Measurements from ENCODE around the gene FAM221B.

The FAM221B gene

DNA sequence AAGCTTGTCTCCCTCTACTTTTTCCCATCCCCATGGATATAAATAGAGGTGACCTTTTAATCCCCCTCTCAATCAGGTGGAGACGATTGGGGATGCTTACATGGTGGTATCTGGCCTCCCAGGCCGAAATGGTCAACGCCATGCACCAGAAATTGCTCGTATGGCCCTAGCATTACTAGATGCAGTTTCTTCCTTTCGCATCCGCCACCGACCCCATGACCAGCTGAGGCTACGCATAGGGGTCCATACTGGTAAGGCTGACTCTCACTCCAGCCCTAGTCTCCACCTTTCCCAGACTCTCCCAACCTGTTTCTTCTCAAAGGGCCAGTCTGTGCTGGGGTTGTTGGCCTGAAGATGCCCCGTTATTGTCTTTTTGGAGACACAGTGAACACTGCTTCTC is 20.1 kb downstream of the FAM221B start:
- Histone ChIP-seq H3K9ac (ENCODE audit: low read length) (no peak overlapping the region), H3K27ac (ENCODE audit: low read depth, low read length) (no peak overlapping the region), H3K18ac (ENCODE audit: low read length) (no peak overlapping the region), H3K27me3 (ENCODE audit: insufficient read depth, low read length, poor library complexity) (no peaks in the 10 kb centered on the region), H3K23ac (ENCODE audit: low read length) (no peak overlapping the region), H3K4ac (ENCODE audit: low read depth, low read length) (no peak overlapping the region), H4K8ac (ENCODE audit: low read depth, low read length) (no peak overlapping the region), H3K4me1 (ENCODE audit: control insufficient read depth, low read depth, low read length) (no peaks in the 10 kb centered on the region), H3K56ac (ENCODE audit: low read length) (no peak overlapping the region), H2BK15ac (replicated peaks; ENCODE audit: low read depth) (no peak overlapping the region), H4K5ac (ENCODE audit: low read length) (no peak overlapping the region), H3K79me1 (ENCODE audit: low read length) (no peaks in the 10 kb centered on the region), H3K4me3 (ENCODE audit: low read length) (no peak overlapping the region), H2BK5ac (ENCODE audit: low read length) (no peak overlapping the region), H2AK5ac (ENCODE audit: low read length) (no peak overlapping the region), H3K36me3 (ENCODE audit: control insufficient read depth, insufficient read depth, low read length) (peaks cover 1% of the 10 kb centered on the region), H3K79me2 (ENCODE audit: control insufficient read depth, insufficient read depth, low read length) (no peaks in the 10 kb centered on the region), H2BK120ac (ENCODE audit: low read depth, low read length) (no peak overlapping the region), H3K4me2 (ENCODE audit: low read length) (no peak overlapping the region)
- no peak for DNase-seq
- no CpG with 5 or more reads among the region's 9 CpGs for WGBS (ENCODE audit: extremely low coverage, insufficient coverage, low lambda C conversion rate)

DNA sequence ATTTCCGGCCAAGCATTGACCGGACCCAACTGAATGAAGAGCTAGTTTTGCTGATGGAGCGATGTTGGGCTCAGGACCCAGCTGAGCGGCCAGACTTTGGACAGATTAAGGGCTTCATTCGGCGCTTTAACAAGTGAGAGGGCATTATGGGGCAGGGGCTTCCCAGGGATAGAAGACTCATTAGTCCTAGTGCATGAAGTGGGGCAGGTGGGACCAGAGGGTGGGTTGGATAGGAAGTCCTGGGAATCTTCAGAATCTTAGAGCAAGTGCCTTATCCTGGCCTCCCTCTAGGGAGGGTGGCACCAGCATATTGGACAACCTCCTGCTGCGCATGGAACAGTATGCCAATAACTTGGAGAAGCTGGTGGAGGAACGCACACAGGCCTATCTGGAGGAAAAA is 22.4 kb downstream of the FAM221B start:
- Histone ChIP-seq H3K56ac (ENCODE audit: low read length) (no peak overlapping the region), H2BK15ac (replicated peaks; ENCODE audit: low read depth) (no peak overlapping the region), H3K27me3 (ENCODE audit: insufficient read depth, low read length, poor library complexity) (no peaks in the 10 kb centered on the region), H3K36me3 (ENCODE audit: control insufficient read depth, insufficient read depth, low read length) (peaks cover 1% of the 10 kb centered on the region), H4K5ac (ENCODE audit: low read length) (no peak overlapping the region), H3K4me2 (ENCODE audit: low read length) (no peak overlapping the region), H2BK5ac (ENCODE audit: low read length) (no peak overlapping the region), H3K79me2 (ENCODE audit: control insufficient read depth, insufficient read depth, low read length) (no peaks in the 10 kb centered on the region), H3K9ac (ENCODE audit: low read length) (no peak overlapping the region), H3K4ac (ENCODE audit: low read depth, low read length) (no peak overlapping the region), H3K4me3 (ENCODE audit: low read length) (no peak overlapping the region), H3K23ac (ENCODE audit: low read length) (no peak overlapping the region), H2BK120ac (ENCODE audit: low read depth, low read length) (no peak overlapping the region), H3K79me1 (ENCODE audit: low read length) (no peaks in the 10 kb centered on the region), H2AK5ac (ENCODE audit: low read length) (no peak overlapping the region), H3K27ac (ENCODE audit: low read depth, low read length) (no peak overlapping the region), H3K4me1 (ENCODE audit: control insufficient read depth, low read depth, low read length) (no peaks in the 10 kb centered on the region), H4K8ac (ENCODE audit: low read depth, low read length) (no peak overlapping the region), H3K18ac (ENCODE audit: low read length) (no peak overlapping the region)
- DNase-seq: no peak
- WGBS (ENCODE audit: extremely low coverage, insufficient coverage, low lambda C conversion rate): no CpG with 5 or more reads among the region's 8 CpGs

DNA sequence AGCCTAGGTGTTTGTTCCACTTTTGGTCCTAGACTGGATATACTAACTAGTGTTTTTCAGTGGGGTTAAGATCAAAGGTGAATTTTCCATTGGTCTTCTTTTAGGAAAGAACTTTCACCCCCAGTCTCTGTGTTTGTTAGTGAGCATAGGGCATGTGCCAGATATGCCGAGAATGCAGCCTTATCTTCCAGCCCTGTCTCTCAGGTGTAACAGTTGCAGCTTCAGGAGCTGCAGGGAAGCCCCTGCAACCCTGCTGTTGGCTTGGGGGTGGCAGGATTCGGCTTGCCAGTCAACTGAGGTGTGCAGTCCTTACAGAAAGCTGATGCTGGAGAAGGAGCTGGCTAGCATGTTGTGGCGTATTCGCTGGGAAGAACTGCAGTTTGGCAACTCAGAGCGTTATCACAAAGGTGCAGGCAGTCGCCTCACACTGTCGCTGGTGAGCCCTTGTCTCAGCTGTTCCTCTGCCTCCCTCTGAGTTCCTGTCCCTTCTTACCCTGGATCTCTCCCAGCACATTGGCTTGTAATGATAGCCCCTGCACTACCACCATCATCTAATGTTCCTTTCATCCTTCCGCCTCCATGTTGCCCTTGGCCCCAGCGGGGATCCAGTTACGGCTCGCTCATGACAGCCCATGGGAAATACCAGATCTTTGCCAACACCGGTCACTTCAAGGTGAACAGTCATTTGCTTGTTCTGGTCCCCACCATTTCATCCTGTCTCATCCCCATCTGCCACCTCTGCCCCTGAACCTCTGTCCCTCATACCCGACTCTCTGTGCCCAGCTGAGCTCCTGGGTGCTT is 27.0 kb downstream of the FAM221B start:
- no peak overlapping the region for H3K9ac ChIP-seq (ENCODE audit: low read length)
- no peaks in the 10 kb centered on the region for H3K27me3 ChIP-seq (ENCODE audit: insufficient read depth, low read length, poor library complexity)
- no peak overlapping the region for H2BK120ac ChIP-seq (ENCODE audit: low read depth, low read length)
- peaks cover 4% of the 10 kb centered on the region for H3K4me1 ChIP-seq (ENCODE audit: control insufficient read depth, low read depth, low read length)
- H3K23ac ChIP-seq (ENCODE audit: low read length): no peak overlapping the region
- H3K18ac ChIP-seq (ENCODE audit: low read length): no peak overlapping the region
- peaks cover 1% of the 10 kb centered on the region for H3K79me1 ChIP-seq (ENCODE audit: low read length)
- H2BK5ac ChIP-seq (ENCODE audit: low read length): no peak overlapping the region
- H4K8ac ChIP-seq (ENCODE audit: low read depth, low read length): no peak overlapping the region
- H2BK15ac ChIP-seq (replicated peaks; ENCODE audit: low read depth): no peak overlapping the region
- DNase-seq: peak; percentile 68
- no peaks in the 10 kb centered on the region for H3K79me2 ChIP-seq (ENCODE audit: control insufficient read depth, insufficient read depth, low read length)
- no peak overlapping the region for H3K4me2 ChIP-seq (ENCODE audit: low read length)
- no peak overlapping the region for H4K5ac ChIP-seq (ENCODE audit: low read length)
- no peak overlapping the region for H3K4ac ChIP-seq (ENCODE audit: low read depth, low read length)
- H2AK5ac ChIP-seq (ENCODE audit: low read length): no peak overlapping the region
- no peak overlapping the region for H3K4me3 ChIP-seq (ENCODE audit: low read length)
- H3K36me3 ChIP-seq (ENCODE audit: control insufficient read depth, insufficient read depth, low read length): no peaks in the 10 kb centered on the region
- WGBS (ENCODE audit: extremely low coverage, insufficient coverage, low lambda C conversion rate): no CpG with 5 or more reads among the region's 13 CpGs
- H3K27ac ChIP-seq (ENCODE audit: low read depth, low read length): no peak overlapping the region
- H3K56ac ChIP-seq (ENCODE audit: low read length): no peak overlapping the region

DNA sequence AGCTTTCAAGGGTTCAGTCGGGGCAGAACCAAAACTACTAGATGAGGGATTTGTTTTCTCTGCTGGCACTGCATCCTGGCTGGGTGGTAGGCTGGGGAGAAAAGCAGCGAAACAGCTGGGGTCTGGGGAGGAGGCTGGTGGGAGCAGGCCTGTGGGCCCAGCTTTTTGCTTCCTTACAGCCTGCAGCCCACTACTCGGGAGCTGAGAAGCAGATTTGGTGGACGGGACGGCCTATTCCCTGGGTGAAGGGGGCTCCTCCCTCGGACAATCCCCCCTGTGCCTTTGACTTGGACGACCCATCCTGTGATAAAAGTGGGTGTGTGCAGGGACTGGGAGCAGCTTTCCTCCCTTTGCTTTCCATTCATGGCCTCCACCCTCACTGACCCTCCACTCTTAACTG is 28.0 kb downstream of the FAM221B start:
- Histone ChIP-seq H3K4me3 (ENCODE audit: low read length) (no peak overlapping the region), H3K23ac (ENCODE audit: low read length) (no peak overlapping the region), H2BK120ac (ENCODE audit: low read depth, low read length) (no peak overlapping the region), H3K4me2 (ENCODE audit: low read length) (no peak overlapping the region), H3K9ac (ENCODE audit: low read length) (no peak overlapping the region), H2AK5ac (ENCODE audit: low read length) (no peak overlapping the region), H3K18ac (ENCODE audit: low read length) (no peak overlapping the region), H3K56ac (ENCODE audit: low read length) (no peak overlapping the region), H3K79me2 (ENCODE audit: control insufficient read depth, insufficient read depth, low read length) (no peaks in the 10 kb centered on the region), H4K8ac (ENCODE audit: low read depth, low read length) (no peak overlapping the region), H3K27ac (ENCODE audit: low read depth, low read length) (no peak overlapping the region), H3K27me3 (ENCODE audit: insufficient read depth, low read length, poor library complexity) (no peaks in the 10 kb centered on the region), H3K79me1 (ENCODE audit: low read length) (peaks cover 1% of the 10 kb centered on the region), H3K4me1 (ENCODE audit: control insufficient read depth, low read depth, low read length) (peaks cover 6% of the 10 kb centered on the region), H2BK5ac (ENCODE audit: low read length) (no peak overlapping the region), H3K36me3 (ENCODE audit: control insufficient read depth, insufficient read depth, low read length) (no peaks in the 10 kb centered on the region), H3K4ac (ENCODE audit: low read depth, low read length) (no peak overlapping the region), H4K5ac (ENCODE audit: low read length) (no peak overlapping the region), H2BK15ac (replicated peaks; ENCODE audit: low read depth) (no peak overlapping the region)
- no peak for DNase-seq
- WGBS (ENCODE audit: extremely low coverage, insufficient coverage, low lambda C conversion rate): no CpG with 5 or more reads among the region's 7 CpGs

DNA sequence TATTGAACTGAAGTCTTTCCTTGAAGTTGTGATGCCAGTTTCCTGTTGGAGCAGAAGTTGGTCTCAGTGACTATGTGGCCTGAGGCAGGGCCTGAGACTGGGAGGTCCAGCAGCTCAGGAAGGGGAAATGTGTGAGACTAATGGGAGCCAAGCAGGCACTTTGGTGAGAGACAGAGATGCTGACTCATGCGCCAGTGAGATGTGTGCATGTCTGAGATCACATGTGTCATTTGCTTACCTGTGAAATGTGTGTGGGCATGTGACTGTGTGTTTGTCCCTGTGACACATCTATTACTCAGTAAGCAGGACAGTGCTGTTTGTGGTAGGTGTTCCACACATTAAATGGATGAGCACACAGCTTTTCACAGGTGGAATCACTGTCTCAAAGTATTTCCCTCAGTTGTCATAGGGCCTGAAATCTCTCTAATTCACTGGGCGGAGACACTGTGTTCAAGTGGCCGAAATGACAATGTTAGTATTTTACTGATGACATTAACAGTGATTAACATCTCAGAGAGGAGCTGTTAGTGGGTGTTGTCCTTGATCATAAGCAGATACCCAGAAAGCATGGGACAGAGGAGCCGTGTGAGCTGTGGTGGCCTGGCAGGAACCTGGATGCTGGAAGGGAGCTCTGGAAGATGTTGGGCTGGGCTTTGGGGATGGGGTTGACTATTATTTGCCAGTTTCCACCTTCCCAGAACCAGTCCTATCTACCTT is 29.7 kb downstream of the FAM221B start:
- no peaks in the 10 kb centered on the region for H3K36me3 ChIP-seq (ENCODE audit: control insufficient read depth, insufficient read depth, low read length)
- H3K27me3 ChIP-seq (ENCODE audit: insufficient read depth, low read length, poor library complexity): no peaks in the 10 kb centered on the region
- H3K23ac ChIP-seq (ENCODE audit: low read length): no peak overlapping the region
- H4K5ac ChIP-seq (ENCODE audit: low read length): no peak overlapping the region
- no peak overlapping the region for H2BK120ac ChIP-seq (ENCODE audit: low read depth, low read length)
- H3K4me3 ChIP-seq (ENCODE audit: low read length): no peak overlapping the region
- DNase-seq: peak; percentile 92
- H2BK5ac ChIP-seq (ENCODE audit: low read length): no peak overlapping the region
- no peak overlapping the region for H3K9ac ChIP-seq (ENCODE audit: low read length)
- H3K79me1 ChIP-seq (ENCODE audit: low read length): peaks cover 5% of the 10 kb centered on the region
- no peak overlapping the region for H3K4ac ChIP-seq (ENCODE audit: low read depth, low read length)
- H3K27ac ChIP-seq (ENCODE audit: low read depth, low read length): no peak overlapping the region
- no peak overlapping the region for H2BK15ac ChIP-seq (replicated peaks; ENCODE audit: low read depth)
- H2AK5ac ChIP-seq (ENCODE audit: low read length): no peak overlapping the region
- no CpG with 5 or more reads among the region's 4 CpGs for WGBS (ENCODE audit: extremely low coverage, insufficient coverage, low lambda C conversion rate)
- peak overlapping the region; percentile 35 for H3K56ac ChIP-seq (ENCODE audit: low read length)
- H4K8ac ChIP-seq (ENCODE audit: low read depth, low read length): no peak overlapping the region
- H3K4me1 ChIP-seq (ENCODE audit: control insufficient read depth, low read depth, low read length): peaks cover 6% of the 10 kb centered on the region
- no peaks in the 10 kb centered on the region for H3K79me2 ChIP-seq (ENCODE audit: control insufficient read depth, insufficient read depth, low read length)
- no peak overlapping the region for H3K18ac ChIP-seq (ENCODE audit: low read length)
- H3K4me2 ChIP-seq (ENCODE audit: low read length): no peak overlapping the region
